Myocyte (in vitro differentiated cells): ENCODE results near the gene OSBP2. TPM values are rescaled to one million over a fixed set of nuclear protein-coding genes. Genes with fewer than 3 reads are reported as not detected.
A peak's percentile ranks its signal among the peaks of the same experiment; 100 is the strongest.
"Not testable (repeated sequence)": the region's sequence is repeated elsewhere in the genome, so short reads cannot be mapped to it uniquely, and the experiment has no call there.

Experiments
- DNase-seq: peaks from one replicate; pipeline ENCODE4 v3.0.0-alpha.2; 2012; ENCODE audit warnings: low read depth
- total RNA-seq: library from RNA; depleted of rRNA; stranded (reverse); fragments of >200 nt; gene quantifications from 2 replicates; pipeline ENCODE4 v1.2.3, GENCODE V29; 2014

The OSBP2 gene
- total RNA-seq, 1 donor from 2014 or later = 29.7 TPM

DNA sequence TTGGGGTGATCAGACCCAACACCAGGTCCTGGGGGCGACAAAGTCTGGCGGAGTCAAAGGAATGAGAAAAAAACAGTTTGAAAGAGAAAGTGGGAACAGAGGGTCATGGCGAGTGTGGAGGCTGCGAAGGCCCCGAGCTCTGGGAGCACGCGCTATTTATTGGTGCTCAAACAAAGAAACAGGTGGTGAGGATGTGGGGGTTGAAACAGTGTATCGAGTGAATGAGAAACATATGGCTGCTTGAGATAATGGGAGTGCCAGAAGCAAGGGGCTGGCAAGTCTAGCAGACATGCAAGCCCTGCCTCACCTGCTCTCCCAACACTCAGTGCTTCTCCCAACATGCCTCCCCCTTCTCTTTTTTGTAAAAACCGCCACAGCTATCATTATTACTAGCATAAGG is 19.2 kb upstream of the OSBP2 start:
- peak; percentile 14 for DNase-seq

DNA sequence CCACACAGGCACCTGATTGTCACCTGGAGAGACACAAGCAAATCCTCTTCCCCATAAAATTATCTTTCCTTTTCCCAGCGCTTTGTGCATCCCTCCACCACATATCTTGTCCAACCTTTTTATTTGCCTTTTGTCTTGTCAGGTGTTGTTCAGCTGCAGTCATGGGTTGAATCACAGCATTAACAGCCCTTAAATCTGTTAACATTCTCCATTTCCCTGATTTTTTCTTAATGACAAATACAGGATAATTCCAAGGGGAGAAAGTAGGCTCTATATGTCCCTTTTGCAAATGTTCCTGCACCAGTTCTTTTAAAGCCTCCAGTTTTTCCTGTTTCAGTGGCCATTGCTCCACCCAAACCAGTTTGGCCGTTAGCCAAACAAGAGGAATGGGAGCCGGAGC is 18.1 kb upstream of the OSBP2 start:
- DNase-seq = not testable (repeated sequence)

DNA sequence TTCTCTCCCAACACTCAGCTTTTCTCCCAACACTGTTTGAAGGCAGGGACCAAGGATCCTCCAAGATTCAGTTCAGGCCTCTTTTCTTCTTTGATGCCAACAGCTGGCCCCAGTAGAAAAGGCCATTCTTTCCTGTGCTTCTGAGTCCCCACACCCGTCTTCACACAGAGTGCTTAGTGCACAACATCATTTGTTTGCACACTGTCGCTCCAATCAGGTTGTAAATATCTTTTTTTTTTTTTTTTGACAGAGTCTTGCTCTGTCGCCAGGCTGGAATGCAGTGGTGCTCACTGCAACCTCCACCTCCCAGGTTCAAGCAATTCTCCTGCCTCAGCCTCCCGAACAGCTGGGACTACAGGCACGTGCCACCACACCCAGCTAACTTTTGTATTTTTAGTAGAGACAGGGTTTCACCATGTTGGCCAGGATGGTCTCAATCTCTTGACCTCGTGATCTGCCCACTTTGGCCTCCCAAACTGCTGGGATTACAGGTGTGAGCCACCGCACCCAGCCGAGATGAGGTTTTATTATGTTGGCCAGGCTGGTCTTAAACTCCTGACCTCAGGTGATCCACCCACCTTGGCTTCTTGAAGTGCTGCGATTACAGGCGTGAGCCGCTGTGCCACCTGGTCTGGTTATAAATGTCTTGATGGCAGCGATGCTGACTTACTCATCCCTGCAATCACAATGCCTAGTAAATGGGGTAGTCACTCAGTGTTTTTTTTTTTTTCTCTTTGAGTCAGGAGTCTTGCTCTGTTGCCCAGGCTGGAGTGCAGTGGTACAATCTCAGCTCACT is 14.6 kb upstream of the OSBP2 start:
- not testable (repeated sequence) for DNase-seq

DNA sequence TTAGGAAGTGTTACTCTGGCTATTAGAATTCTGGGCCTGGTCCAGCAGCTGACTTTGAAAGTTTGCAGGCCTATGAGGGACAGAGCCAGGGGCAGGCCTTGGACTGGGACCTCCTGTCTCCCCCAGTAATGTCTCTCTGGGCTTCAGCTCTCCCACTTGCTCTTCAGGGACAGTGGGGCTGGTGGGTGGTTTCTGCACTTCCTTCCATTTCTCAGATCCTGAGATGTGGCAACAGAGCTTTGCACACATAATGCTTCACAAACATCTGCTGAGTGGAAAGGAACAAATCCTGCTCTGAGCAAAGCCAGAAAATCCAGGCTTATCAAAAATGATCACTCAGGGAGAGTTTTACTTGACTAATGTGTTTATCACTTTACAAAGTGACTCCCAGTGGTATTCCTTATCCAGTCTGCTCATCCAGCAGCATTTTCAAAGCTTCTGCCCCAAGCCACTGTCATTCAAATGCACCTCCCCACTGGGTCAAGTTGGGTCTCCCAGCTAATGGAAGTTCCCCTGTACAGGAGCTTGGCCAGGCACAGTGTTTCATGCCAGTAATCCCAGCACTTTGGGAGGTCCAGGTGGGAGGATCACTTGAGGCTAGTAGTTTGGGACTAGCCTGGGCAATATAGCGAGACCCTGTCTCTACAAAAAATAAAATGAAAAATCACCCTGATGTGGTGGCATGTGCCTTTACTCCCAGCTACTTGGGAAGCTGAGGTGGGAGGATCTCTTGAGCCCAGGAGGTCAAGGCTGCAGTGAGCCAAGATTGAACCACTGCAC is 13.5 kb upstream of the OSBP2 start:
- no peak for DNase-seq

DNA sequence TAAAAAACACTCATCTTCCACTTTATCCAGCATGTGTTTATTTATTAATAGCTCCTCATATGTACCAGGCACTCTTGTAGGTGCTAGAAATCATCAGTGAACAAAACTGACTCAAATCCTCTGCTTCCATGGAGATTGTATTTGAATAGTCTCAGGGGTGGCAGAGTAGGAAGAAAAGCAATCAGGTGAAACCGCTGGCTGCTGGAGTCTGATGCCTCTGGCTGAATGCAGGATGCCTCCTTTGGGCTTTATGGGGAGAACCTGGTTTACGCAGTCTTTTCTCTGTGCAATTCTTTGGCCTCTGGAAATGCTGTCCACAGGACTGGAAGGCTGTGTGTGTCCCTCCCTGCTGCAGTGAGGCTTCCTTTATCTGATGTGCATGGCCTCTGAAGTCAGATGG is 12.8 kb upstream of the OSBP2 start:
- no peak for DNase-seq

DNA sequence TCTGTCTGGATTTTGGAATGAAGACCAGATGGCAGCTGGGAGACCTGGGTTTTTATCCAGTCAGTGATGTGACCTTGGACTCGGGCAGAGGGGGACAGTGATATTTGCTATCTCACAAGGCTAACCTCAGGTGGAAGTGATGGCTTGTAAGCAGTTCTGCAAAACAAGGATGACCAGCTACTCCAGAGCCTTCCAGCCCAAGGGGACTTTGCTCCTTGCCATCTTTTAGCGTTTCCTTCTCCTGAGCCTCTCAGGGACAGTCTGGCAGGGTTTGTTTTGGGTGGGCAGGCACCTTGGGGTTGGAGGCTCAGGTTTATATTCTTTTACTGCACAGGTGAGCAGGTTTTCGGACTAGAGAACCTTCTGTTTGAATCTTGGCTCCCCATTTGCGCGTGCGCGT is 9.5 kb upstream of the OSBP2 start:
- DNase-seq = no peak

DNA sequence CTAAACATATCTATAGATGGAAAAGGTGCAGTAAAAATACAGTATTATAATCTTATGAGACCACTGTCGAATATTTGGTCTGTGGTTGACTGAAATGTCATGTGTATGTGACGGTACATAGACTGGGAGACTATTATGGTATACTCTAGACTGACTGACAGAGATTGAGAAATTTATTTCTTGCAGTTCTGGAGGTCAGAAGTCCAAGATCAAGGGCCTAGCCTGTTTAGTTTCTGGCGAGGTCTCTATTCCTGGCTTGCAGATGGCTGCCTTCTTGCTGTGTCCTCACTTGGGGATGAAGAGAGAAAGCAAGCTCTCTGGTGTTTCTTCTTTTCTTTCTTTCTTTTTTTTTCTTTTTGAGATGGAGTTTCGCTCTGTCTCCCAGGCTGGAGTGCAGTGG is 7.3 kb upstream of the OSBP2 start:
- no peak for DNase-seq

DNA sequence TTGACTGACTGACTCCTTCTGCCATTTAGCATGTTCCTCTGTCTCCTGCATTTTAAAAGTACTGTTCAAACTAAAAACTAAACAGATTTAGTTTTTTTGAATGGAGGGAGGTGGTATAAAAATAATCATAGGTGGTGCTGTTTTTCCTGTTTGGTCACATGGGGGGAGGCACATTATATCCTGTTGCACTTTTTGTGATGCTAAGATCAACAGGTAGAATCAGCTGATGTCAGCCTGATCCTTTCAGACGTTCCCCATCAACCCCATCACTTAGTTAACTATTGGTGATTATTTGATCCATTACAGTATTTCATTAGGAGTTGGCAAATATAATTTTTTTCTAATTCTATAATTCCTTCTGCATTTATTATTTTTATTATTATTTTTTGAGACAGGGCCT is 5.1 kb upstream of the OSBP2 start:
- DNase-seq = no peak

DNA sequence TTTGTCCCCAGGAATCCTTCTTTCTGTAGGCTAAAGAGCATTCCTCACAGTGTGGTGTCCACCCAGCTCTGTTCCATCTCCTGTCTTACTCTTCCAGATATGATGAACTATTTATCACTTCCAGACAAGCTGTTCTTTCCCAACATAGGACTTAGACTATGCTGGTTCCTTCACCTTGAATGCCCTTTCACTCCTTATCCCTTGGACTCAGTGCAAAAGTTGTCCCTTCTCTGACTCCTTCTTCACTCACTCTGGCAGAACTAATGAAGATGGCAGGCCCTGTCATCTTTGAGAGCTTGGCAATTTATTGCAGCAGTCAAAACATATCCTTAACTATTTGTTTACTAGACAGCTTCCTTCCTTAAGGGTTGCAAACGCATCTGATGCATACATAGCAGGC is 3.5 kb upstream of the OSBP2 start:
- no peak for DNase-seq

DNA sequence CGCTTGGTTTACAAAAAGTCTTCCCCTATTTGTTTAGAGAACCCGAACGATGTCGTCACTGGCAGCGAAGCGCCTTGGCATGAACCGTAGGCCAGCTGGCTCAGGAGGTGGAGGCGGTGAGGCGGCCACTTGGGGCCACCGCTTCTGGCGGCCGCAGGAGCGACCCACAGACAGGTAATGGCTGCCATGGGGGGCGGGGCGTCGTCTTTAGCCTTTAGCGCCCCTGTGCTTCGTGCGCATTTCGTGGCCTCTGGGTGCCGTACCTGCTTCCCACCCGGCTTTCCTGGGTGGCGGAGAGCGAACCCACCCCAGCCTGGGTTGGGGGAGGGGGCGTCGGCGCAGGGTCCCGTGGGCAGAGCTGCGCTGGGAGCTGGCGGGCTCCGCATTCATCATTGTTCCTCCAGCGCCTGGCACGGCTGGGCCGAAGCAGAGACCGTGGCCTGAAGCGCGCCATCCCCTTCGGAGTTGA is 469 bp upstream of the OSBP2 start:
- peak; percentile 56 for DNase-seq

DNA sequence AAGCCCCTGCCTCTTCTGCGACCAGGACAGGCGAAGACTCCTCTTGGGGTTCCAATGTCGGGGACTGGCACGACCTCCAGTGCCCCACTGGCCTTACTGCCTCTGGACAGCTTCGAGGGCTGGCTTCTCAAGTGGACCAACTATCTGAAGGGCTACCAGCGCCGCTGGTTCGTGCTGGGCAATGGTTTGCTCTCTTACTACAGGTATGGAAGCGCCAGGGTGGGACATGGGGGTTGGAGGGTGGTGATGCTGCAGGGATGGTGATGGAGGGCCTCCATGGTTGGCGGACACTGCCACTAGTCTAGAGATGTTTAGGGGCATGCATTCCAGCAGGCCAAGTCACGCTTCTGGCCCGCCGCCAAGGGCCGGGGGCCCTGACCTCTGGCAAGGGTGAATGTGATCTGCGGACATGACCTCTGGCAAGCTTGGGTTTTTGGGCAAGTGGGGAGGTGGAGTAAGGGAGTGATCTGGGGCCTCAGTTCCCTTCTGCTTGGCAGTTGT is 727 bp downstream of the OSBP2 start:
- DNase-seq = no peak

DNA sequence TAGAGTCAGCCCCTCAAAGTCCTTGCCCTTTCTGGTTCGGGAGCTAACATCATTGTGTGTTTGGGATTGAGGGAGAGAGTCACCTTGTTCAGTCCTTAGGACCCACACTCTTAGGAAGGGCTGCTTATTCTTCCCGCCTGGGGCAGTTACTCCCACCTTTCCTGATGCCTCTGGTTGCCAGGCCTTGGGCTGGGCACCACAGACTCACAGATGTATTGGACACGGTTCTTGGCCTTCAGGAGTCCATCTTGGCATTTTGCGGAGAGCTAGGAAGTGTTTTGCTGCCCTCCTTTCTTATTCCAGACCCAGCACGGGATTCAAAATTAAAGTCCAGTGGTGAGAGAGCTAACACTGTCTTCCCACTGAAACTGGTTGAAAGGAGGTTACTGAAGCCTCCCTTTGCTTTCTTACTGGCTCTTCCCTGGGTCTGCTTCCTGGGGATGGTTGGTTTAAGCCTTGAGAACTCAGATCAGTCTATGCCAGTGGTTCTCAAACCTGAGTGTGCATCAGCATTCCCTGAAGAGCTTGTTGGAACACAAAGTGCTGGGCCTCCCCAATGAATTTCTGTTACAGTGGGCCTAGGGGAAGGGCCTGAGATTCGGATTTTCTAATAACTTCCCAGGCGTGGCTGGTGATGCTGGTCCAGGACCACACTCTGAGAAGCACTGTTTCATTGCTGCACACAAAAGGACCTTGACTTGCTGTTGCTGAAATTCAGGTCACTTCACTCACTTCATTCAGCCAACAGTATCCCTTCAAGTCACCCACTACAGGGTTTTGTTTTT is 1.4 kb downstream of the OSBP2 start:
- DNase-seq = no peak

DNA sequence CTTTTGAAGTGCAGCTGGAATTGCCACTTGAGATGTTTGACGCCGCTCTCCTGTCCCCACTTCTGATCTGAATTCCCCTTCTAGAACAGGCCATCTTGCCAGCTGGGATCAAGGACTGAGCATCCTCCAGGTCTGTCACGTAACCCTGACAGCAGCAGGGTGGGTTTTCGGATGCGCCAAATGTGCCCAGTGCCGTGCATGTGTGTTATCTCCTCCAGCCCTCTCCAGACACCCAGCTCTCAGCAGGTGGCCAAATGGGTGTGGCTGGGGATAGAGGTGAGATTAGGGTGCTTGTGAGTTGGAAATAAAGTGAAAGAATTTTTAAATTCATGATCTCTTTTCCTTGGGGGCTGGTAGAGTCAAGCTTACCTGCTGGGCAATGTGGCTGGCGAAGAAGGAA is 3.3 kb downstream of the OSBP2 start:
- no peak for DNase-seq

DNA sequence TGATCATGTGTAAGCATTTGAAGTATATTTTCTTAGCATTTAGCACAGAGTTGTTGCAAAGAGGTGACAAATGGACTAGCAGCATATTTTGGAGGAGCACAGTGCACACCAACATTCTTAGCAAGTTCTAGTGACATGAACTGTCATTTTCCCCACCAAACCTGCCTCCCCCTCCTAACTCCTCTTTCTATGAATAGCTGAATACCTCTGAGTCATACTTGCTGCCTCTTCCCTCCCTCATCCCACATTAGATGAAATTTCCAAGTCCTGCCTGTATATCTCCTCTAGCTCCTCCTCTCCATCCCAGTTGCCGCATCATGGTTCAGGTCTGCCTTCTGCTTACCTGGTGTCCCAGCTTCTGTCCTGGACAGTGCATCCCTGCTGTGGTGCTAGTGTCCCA is 7.2 kb downstream of the OSBP2 start:
- DNase-seq = peak; percentile 50

DNA sequence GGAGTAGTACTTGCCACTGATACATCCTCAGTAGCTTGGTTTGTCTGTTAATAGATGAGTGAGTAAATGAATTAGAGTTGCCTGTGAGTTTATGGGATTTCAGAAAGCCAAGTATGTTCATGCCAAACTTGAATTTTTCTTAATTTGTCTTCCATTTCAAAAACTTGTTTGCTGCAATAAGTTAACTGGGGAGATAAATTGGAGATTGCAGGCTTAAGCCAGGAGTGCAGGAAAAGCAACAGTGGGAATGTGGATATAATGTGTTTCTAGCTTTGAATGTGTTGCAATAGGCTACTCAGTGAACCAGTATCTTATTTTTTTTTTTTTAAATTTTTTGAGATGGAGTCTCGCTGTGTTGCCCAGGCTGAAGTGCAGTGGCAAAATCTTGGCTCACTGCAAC is 8.2 kb downstream of the OSBP2 start:
- no peak for DNase-seq

DNA sequence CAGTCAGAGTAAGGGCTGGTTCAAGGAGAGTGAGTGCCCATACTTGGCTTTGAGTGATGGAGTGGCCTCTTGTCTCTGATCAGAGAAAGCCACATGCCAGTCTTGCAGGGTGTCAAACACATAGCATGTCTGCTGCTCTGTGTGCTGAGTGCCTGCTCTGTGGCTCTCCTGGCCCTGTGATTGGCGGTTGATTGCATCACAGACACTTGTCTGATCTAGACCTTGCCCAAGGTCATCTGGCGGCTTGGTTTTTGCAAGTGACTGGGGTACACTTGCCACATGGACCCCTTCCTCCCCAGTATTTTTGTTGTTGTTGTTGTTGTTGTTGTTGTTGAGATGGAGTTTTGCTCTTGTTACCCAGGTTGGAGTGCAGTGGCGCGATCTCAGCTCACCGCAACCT is 10.3 kb downstream of the OSBP2 start:
- DNase-seq = no peak

DNA sequence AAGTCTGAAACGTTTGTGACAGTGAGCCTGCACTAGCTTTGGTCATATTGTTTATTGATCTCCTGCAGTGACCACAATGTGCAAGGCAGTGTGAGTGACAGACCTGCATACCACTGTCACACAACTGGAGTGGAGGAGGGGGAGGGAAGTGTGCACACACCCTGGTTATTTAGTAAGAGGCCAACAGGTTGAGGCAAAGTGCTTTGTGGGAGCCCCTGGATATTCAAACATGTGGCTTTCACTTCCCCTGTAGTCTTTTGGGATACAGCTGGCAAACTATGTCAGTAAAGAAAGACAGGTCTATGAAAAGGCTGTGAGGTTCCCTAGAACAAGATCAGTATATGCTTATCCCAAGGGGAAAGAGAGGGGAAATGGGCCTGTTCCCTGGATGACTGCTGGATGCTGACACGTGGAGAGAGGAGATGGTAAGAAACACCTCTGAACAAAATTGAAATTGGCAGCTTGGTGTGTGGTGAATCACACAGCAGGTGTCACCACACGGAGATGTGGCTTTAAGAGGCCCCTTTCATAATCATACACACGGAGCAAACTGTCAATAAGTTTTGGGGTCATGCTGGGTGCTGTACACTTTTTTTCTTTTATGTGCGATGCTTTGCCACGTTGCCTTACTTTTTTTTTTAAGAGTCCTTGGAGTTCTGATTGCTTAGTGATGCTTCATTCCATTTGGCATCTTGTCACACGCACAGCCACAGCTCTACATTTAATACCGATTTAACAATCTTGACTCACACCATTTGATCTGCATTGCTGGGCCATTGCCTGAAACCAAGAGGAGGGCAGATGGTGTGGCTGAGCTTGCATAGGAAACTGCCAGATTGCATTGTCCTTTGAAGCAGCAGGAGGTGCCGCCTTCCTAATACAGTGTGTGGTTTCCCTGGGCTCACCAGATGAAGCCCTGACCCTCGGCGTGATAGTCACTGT is 11.3 kb downstream of the OSBP2 start:
- DNase-seq = peak; percentile 95

DNA sequence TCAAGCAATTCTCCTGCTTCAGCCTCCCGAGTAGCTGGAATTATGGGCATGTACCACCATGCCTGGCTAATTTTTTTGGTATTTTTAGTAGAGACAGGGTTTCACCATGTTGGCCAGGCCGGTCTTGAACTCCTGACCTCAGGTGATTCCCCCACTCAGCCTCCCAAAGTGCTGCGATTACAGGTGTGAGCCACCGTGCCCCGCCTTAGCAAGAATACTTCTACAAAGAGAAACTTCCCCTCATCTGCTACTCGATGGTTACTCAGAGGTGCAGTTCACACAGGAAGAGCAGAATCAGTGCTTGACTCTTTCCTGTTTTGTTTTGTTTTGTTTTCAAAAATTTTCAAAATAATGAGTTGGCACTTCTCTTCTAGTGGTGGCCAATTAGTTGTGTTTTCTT is 15.3 kb downstream of the OSBP2 start:
- DNase-seq = not testable (repeated sequence)

DNA sequence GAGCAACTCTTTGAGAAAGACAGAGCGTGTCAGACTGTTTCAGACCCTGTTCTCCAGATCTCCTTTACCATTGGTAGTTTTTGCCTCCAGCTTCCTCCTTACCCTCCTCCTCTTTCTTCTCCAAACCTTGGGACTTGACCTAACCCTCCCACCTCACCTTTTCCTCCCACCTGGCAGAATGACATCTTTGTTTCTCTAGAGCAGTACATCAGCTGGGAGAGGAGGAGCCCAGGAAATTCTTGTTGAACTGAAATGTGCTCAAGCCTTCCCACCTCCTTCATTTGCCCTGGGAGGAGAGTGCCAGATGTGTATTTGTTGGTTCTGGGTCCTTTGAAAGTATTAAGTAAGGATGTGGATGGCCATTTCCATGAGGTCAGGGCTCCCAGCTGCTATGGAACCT is 17.4 kb downstream of the OSBP2 start:
- no peak for DNase-seq

DNA sequence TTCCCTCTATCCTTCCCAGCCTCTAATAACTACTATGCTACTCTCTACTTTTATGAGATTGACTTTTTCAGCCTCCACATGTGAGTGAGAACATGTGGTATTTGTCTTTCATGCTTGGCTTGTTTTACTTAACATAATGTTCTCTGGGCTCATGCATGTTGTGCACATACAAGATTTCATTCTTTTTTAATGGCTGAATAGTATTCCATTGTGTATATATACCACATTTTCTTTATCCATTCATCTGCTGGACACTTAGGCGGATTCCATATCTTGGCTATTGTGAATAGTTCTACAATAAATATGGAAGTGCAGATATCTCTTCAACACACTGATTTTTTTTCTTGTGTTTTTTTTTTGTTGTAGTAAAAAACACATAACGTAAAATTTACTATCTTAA is 19.4 kb downstream of the OSBP2 start:
- DNase-seq = no peak
